IPS-15b (cell line): Measurements from ENCODE around the gene VMP1.
"Not testable (repeated sequence)": the region's sequence is repeated elsewhere in the genome, so short reads cannot be mapped to it uniquely, and the experiment has no call there.

Source experiments
- H3K27me3 ChIP-seq: one replicate; pipeline ENCODE4 v1.6.1; 2013; ENCODE audit warnings: low read length; ENCODE audit not compliant: control insufficient read depth, insufficient read depth
- H3K36me3 ChIP-seq: one replicate; pipeline ENCODE4 v1.6.1; 2013; ENCODE audit warnings: low read length; ENCODE audit not compliant: control insufficient read depth, insufficient read depth
- H3K4me1 ChIP-seq: one replicate; pipeline ENCODE4 v1.6.1; 2013; ENCODE audit warnings: mild to moderate bottlenecking, low read length; ENCODE audit not compliant: control insufficient read depth, insufficient read depth
- H3K4me3 ChIP-seq: one replicate; pipeline ENCODE4 v1.5.1; 2013; ENCODE audit warnings: low read depth, low read length
- H3K9ac ChIP-seq: one replicate; pipeline ENCODE4 v1.6.1; 2013; ENCODE audit warnings: low read depth, mild to moderate bottlenecking, low read length
- H3K9me3 ChIP-seq: one replicate; pipeline ENCODE4 v1.6.1; 2013; ENCODE audit warnings: mild to moderate bottlenecking, low read length; ENCODE audit not compliant: control insufficient read depth, insufficient read depth

Gene VMP1

GRCh38 chr17:59825533-59826322 lies 118.3 kb downstream of the VMP1 start:
- Histone ChIP-seq H3K36me3 (no peaks in the 10 kb centered on the region), H3K9ac (no peak overlapping the region), H3K4me3 (peak overlapping the region; percentile 4), H3K9me3 (no peaks in the 10 kb centered on the region), H3K4me1 (peaks cover 18% of the 10 kb centered on the region), H3K27me3 (no peaks in the 10 kb centered on the region)

GRCh38 chr17:59826706-59827453 lies 119.4 kb downstream of the VMP1 start:
- Histone ChIP-seq H3K9ac (no peak overlapping the region), H3K36me3 (no peaks in the 10 kb centered on the region), H3K9me3 (no peaks in the 10 kb centered on the region), H3K27me3 (no peaks in the 10 kb centered on the region), H3K4me1 (peaks cover 18% of the 10 kb centered on the region), H3K4me3 (no peak overlapping the region)

GRCh38 chr17:59827721-59828477 lies 120.4 kb downstream of the VMP1 start:
- Histone ChIP-seq H3K9ac (peak overlapping the region; percentile 16), H3K36me3 (no peaks in the 10 kb centered on the region), H3K4me3 (no peak overlapping the region), H3K27me3 (no peaks in the 10 kb centered on the region), H3K9me3 (no peaks in the 10 kb centered on the region), H3K4me1 (peaks cover 18% of the 10 kb centered on the region)

GRCh38 chr17:59828478-59828760 lies 121.0 kb downstream of the VMP1 start:
- Histone ChIP-seq H3K27me3 (no peaks in the 10 kb centered on the region), H3K4me3 (no peak overlapping the region), H3K9me3 (no peaks in the 10 kb centered on the region), H3K4me1 (peaks cover 18% of the 10 kb centered on the region), H3K36me3 (no peaks in the 10 kb centered on the region), H3K9ac (no peak overlapping the region)

- H3K4me3 ChIP-seq, H3K9ac ChIP-seq, H3K9me3 ChIP-seq, H3K36me3 ChIP-seq, H3K27me3 ChIP-seq: not testable (repeated sequence)
- H3K4me1 ChIP-seq = peaks cover 18% of the 10 kb centered on the region
Observed at GRCh38 chr17:59828819-59829216, 121.4 kb downstream of the VMP1 start.

GRCh38 chr17:59829217-59830006 lies 122.0 kb downstream of the VMP1 start:
- no peaks in the 10 kb centered on the region for H3K36me3 ChIP-seq
- H3K4me3 ChIP-seq = no peak overlapping the region
- H3K9ac ChIP-seq = no peak overlapping the region
- no peaks in the 10 kb centered on the region for H3K9me3 ChIP-seq
- H3K27me3 ChIP-seq = no peaks in the 10 kb centered on the region
- H3K4me1 ChIP-seq = peaks cover 18% of the 10 kb centered on the region

GRCh38 chr17:59830007-59830630 lies 122.7 kb downstream of the VMP1 start:
- peaks cover 18% of the 10 kb centered on the region for H3K4me1 ChIP-seq
- no peak overlapping the region for H3K4me3 ChIP-seq
- no peaks in the 10 kb centered on the region for H3K9me3 ChIP-seq
- H3K27me3 ChIP-seq = no peaks in the 10 kb centered on the region
- H3K36me3 ChIP-seq = no peaks in the 10 kb centered on the region
- H3K9ac ChIP-seq = no peak overlapping the region

- no peaks in the 10 kb centered on the region for H3K27me3 ChIP-seq
- H3K36me3 ChIP-seq = no peaks in the 10 kb centered on the region
- H3K9me3 ChIP-seq = no peaks in the 10 kb centered on the region
- H3K4me1 ChIP-seq = peaks cover 11% of the 10 kb centered on the region
- H3K4me3 ChIP-seq = no peak overlapping the region
- no peak overlapping the region for H3K9ac ChIP-seq
Observed at GRCh38 chr17:59830846-59831486, 123.5 kb downstream of the VMP1 start.

GRCh38 chr17:59832883-59833379 lies 125.5 kb downstream of the VMP1 start:
- Histone ChIP-seq H3K4me1 (peaks cover 6% of the 10 kb centered on the region), H3K4me3 (no peak overlapping the region), H3K36me3 (no peaks in the 10 kb centered on the region), H3K27me3 (no peaks in the 10 kb centered on the region), H3K9ac (no peak overlapping the region), H3K9me3 (no peaks in the 10 kb centered on the region)

- H3K9ac ChIP-seq = peak overlapping the region; percentile 99
- peaks cover 3% of the 10 kb centered on the region for H3K4me1 ChIP-seq
- H3K27me3 ChIP-seq = no peaks in the 10 kb centered on the region
- peak overlapping the region; percentile 94 for H3K4me3 ChIP-seq
- H3K36me3 ChIP-seq = peaks cover 5% of the 10 kb centered on the region
- H3K9me3 ChIP-seq = no peaks in the 10 kb centered on the region
Observed at GRCh38 chr17:59837308-59838051, 130.0 kb downstream of the VMP1 start.
